Activated T-helper 17 cell treated with anti-CD3 and anti-CD28 coated beads, Interleukin-2, amount 50 U/mL, for 72 hours (primary cell): ENCODE results near the gene KIAA0753. TPM values are rescaled to one million over a fixed set of nuclear protein-coding genes. Genes with fewer than 3 reads are reported as not detected.
"Not testable (repeated sequence)": the region's sequence is repeated elsewhere in the genome, so short reads cannot be mapped to it uniquely, and the experiment has no call there.

Experiments used
- ATAC-seq: fragments of 150-1000 bp; cut with Tn5 transposase; replicated peaks from 2 replicates; pipeline ENCODE4 v1.10.0; 2021; ENCODE audit warnings: mild to moderate bottlenecking, moderate library complexity
- H3K27ac Mint-ChIP-seq: one replicate; pipeline ENCODE4 v1.8.0; 2022; ENCODE audit warnings: mixed read lengths
- H3K27me3 Mint-ChIP-seq: one replicate; pipeline ENCODE4 v1.8.0; 2022; ENCODE audit warnings: mixed read lengths
- H3K36me3 Mint-ChIP-seq: one replicate; pipeline ENCODE4 v1.8.0; 2022; ENCODE audit warnings: low read depth, mild to moderate bottlenecking, mixed read lengths
- H3K4me1 Mint-ChIP-seq: one replicate; pipeline ENCODE4 v1.8.0; 2022; ENCODE audit warnings: mixed read lengths
- H3K4me3 Mint-ChIP-seq: one replicate; pipeline ENCODE4 v1.8.0; 2022; ENCODE audit warnings: mild to moderate bottlenecking, mixed read lengths
- H3K9me3 Mint-ChIP-seq: one replicate; pipeline ENCODE4 v1.8.0; 2022; ENCODE audit warnings: mixed read lengths
- total RNA-seq, 2 donors: library from RNA; stranded (reverse); gene quantifications; one replicate each; pipeline ENCODE4 v1.2.3, GENCODE V29; 2022

The KIAA0753 gene
- total RNA-seq, 2 donors from 2014 or later: 17.6 to 24.2 TPM

DNA sequence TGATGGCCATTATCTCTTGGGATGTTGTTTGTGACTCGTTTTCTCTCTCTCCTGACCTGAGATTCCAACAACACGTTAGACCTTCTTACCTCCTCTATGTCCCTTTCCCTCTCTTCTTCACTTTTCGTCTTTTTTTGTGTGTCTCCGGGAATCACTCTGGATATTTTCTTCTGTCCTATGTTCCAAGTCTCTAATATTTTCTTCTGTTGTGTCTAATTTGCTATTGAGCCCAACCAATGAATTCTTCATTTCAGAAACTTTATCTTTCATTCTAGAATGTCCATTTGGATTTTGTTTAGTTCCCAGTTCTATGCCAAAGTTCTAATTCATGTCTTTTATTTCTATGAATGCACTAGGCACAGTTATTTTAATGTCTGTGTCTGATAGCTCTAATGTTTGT, 57.1 kb downstream of the KIAA0753 start:
- H3K9me3 Mint-ChIP-seq: no peaks in the 10 kb centered on the region
- H3K36me3 Mint-ChIP-seq: peaks cover 86% of the 10 kb centered on the region
- H3K27me3 Mint-ChIP-seq: no peaks in the 10 kb centered on the region
- no peaks in the 10 kb centered on the region for H3K4me1 Mint-ChIP-seq
- H3K4me3 Mint-ChIP-seq: no peak overlapping the region
- H3K27ac Mint-ChIP-seq: no peak overlapping the region
- ATAC-seq: no peak

DNA sequence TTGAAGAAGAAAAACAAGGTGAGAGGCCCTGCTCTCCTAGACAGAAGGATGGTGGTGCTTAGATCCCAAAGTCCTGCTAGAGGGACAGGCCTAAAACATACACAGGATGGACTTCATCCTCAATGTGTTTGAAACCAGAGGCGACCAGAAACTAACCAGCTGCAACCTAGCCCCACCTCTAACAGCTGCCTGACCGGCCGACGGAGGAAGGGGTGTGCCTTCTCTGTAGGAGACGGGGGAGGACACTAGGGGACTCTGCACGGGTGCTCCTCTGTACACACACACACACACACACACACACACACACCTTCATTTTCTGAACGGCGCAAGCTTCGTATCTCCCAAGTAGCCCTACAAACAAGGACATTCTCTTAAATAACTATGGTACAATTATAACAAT, 59.9 kb downstream of the KIAA0753 start:
- H3K27me3 Mint-ChIP-seq: no peaks in the 10 kb centered on the region
- H3K4me1 Mint-ChIP-seq: peaks cover 5% of the 10 kb centered on the region
- H3K4me3 Mint-ChIP-seq: no peak overlapping the region
- peaks cover 82% of the 10 kb centered on the region for H3K36me3 Mint-ChIP-seq
- no peaks in the 10 kb centered on the region for H3K9me3 Mint-ChIP-seq
- no peak overlapping the region for H3K27ac Mint-ChIP-seq
- no peak for ATAC-seq

DNA sequence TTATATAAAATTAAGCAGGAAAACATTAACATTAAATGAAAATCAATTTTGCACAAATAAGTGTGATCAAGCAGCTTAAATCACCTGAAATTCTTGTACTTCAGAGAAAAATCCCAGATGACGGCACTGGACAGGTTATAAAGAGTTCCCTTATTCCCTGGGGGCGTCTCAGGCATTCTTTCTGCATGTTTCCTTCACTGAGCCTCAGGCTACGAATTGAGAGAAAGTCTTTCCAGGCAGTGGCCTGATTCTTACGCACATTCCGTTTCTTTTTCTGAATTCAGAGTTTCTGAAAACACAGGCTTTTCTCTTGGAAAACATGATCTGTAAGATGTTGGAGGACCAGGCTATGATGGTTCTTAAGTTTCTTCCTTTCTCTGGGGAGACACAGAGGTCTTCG, 62.0 kb downstream of the KIAA0753 start:
- H3K36me3 Mint-ChIP-seq: peaks cover 63% of the 10 kb centered on the region
- no peaks in the 10 kb centered on the region for H3K27me3 Mint-ChIP-seq
- no peak overlapping the region for H3K27ac Mint-ChIP-seq
- H3K4me3 Mint-ChIP-seq: no peak overlapping the region
- H3K4me1 Mint-ChIP-seq: peaks cover 13% of the 10 kb centered on the region
- no peak for ATAC-seq
- H3K9me3 Mint-ChIP-seq: no peaks in the 10 kb centered on the region

DNA sequence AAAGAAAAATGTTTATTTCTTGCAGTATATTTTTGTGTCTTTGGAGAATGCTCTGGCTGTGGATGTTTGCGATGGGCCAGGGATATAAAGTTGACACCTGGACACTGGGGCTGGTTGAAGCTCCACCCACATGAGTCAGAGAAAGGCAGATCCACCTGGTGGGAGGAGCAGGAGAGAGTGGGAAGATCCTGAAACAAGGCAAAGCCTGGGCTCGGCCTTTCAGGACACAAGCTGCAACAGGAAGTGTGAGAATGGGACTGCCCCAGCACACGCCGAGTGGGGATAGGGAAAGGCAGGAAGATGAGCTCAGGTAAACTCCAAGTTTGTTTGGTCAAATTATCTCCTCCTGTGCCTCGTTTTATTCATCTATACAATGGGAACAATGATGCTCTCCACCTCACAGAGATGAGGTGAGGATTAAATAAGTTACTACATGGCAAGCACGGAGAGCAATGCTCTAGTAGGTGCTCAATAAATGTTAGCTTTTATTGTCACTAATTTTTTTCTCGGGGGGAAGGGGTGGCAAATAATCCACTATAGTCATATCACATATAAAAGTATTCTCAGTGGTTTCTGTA, 62.7 kb downstream of the KIAA0753 start:
- H3K4me1 Mint-ChIP-seq: peaks cover 13% of the 10 kb centered on the region
- no peaks in the 10 kb centered on the region for H3K27me3 Mint-ChIP-seq
- peaks cover 56% of the 10 kb centered on the region for H3K36me3 Mint-ChIP-seq
- ATAC-seq: no peak
- H3K9me3 Mint-ChIP-seq: no peaks in the 10 kb centered on the region
- no peak overlapping the region for H3K4me3 Mint-ChIP-seq
- H3K27ac Mint-ChIP-seq: no peak overlapping the region

DNA sequence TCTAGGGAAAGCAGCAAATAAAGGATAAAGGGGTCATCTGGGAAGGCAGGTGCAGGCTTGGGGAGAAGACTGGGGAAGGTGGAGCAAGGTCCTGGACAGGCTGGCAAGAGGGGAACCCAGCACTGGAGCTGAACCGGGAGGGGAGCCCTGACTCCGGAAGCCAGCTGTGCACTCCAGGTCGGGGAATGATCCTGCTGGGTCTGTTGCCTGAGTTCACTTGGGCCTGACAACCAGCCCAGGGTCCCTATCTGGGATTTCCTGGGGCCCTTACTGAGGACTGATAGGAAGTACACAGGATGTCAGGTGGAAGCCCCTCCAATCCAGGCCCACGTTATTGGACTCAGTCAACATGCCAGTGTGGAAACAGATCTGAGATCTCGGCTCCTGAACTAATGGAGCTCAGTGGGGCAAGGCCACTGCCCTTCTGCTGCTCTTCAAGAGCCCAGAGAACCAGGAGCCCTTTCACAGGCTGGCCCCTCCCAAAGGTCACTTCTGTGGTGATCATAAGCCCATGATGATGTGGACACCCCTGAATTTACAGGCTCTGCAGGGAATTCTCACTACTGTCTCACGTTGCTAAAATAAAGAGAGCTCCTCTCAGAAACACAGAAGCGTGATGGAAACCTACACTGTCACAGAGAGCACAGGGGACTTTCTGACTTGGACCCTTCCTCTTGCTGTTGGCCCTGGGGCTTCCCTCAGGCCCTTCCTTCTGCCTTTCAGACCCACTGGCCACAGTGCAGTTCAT, 64.3 kb downstream of the KIAA0753 start:
- H3K27me3 Mint-ChIP-seq: no peaks in the 10 kb centered on the region
- ATAC-seq: no peak
- H3K4me1 Mint-ChIP-seq: peaks cover 13% of the 10 kb centered on the region
- peak overlapping the region; percentile 36 for H3K4me3 Mint-ChIP-seq
- peaks cover 43% of the 10 kb centered on the region for H3K36me3 Mint-ChIP-seq
- peak overlapping the region; percentile 75 for H3K27ac Mint-ChIP-seq
- no peaks in the 10 kb centered on the region for H3K9me3 Mint-ChIP-seq

DNA sequence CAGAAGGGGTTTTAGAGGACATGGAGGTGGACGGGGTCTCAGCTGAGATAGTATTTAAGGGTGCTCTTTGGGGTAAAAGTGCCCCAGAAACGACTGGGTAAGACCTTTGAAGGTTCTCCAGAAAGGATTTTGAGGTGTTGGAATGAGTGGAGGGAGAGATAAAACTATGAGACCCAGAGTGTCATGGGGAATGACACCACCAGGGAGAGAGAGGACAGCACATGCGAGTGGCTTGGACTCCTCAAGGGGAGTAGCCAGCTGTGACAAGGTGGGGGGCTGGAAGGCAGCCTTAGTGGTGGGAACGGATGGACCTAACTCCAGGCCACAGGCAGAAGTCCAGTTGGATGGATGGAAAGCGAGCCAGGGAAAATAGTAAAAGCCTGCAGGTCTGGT, 64.9 kb downstream of the KIAA0753 start:
- H3K4me3 Mint-ChIP-seq: peak overlapping the region; percentile 36

DNA sequence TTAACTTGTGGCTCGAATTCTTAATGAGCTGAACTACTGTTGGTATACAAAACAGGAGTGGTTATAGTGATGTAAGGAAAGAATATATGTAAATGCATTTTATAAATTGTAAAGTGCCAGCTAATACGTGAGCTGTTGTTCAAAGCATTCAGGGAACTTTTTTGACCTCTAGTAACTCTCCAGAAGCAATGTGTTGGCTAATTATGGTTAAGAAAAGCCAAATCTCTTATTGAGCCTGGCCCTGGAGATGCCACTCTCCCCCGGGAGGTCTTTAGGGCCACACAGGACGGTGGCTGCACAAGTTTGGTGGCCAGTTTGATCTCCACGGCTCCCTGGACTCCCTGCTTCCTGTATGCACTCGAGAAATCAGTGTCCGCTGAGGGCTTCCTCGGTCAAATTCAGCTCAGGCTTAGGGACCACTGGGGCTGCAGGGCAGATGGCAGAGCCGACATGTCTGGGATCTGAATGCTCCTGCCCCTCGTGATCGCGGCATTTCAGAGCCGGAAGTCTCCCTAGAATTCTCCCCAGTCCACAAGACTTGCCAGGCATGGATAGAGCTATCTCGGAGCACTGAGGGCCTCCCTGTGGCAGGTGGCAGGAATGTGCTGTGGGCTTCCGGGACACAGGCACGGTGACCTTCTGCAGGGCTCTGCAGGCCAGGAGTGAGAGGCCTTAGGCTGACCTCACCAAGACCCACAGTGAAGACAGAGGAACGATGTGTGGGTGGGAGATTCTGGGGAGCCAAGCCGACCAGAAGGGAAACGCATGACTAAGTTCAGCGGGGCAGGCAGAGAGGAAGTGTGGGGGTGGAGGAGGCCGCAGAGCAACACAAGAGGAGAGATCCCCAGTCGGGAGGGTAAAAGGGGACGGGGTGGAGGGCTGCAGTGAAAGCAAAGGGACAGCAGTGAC, 65.6 kb downstream of the KIAA0753 start:
- H3K4me3 Mint-ChIP-seq: peak overlapping the region; percentile 36
- peak; percentile 96 for ATAC-seq
- H3K9me3 Mint-ChIP-seq: no peaks in the 10 kb centered on the region
- peaks cover 13% of the 10 kb centered on the region for H3K4me1 Mint-ChIP-seq
- H3K27me3 Mint-ChIP-seq: no peaks in the 10 kb centered on the region
- H3K36me3 Mint-ChIP-seq: peaks cover 40% of the 10 kb centered on the region
- H3K27ac Mint-ChIP-seq: peak overlapping the region; percentile 75

More for the DNA sequence above, 64.9 kb downstream of the KIAA0753 start:
- Mint-ChIP-seq H3K27me3 (no peaks in the 10 kb centered on the region), H3K9me3 (no peaks in the 10 kb centered on the region), H3K27ac (peak overlapping the region; percentile 75), H3K36me3 (peaks cover 40% of the 10 kb centered on the region), H3K4me1 (peaks cover 13% of the 10 kb centered on the region)
- ATAC-seq: peak; percentile 54

DNA sequence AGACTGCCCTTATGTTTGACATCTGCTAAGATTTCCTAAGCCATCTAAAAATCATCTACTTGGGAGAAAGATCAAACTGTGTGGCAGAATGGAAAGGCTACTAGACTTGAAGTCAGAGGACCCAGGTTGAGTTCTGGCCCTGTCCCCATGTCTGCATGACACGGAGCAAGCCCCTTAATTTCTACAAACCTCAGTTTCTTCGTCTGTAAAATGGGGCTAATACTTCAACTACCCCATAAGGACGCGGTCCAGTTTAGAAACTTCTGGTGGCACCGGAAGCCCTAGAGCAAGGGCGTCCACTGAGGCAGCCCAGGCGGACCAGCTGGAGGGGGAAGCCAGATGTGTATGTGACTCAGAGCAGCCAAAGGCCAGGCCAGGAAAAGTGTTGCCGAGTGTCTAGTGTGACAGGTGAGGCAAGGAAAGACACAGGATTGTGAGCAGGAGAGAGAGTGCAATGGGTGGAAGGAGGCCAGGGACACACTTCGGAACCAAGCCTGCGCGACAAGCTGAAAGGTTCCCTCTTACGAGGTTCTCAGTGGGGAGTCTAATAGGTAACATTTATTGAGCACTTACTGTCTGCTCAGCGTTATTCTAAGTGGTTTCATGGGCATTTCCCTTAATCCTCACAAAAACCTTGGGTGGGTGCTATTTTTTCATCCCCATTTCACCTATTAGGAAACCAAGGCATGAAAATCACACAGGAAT, 66.4 kb downstream of the KIAA0753 start:
- Mint-ChIP-seq H3K27me3 (no peaks in the 10 kb centered on the region), H3K36me3 (peaks cover 33% of the 10 kb centered on the region), H3K4me3 (no peak overlapping the region), H3K9me3 (no peaks in the 10 kb centered on the region), H3K27ac (no peak overlapping the region), H3K4me1 (peaks cover 13% of the 10 kb centered on the region)
- ATAC-seq: no peak

DNA sequence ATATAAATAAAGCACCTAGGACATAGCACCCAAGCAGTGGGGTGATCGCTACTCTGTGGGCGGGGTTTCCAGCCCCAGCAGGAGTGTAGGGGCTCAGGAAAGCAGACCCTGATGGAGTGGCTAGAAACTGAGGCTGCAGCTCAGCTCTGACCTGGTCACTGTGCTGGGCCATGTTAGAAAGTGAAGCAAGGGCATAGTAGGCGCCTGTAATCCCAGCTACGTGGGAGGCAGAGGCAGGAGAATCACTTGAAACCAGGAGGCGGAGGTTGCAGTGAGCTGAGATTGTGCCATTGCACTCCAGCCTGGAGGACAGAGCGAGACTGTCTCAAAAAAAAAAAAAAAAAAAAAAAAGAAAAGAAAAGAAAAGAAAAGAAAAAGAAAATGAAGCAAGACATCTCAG, 67.0 kb downstream of the KIAA0753 start:
- H3K4me3 Mint-ChIP-seq, H3K27ac Mint-ChIP-seq, ATAC-seq, H3K9me3 Mint-ChIP-seq, H3K27me3 Mint-ChIP-seq: not testable (repeated sequence)
- Mint-ChIP-seq H3K36me3 (peaks cover 27% of the 10 kb centered on the region), H3K4me1 (peaks cover 13% of the 10 kb centered on the region)

DNA sequence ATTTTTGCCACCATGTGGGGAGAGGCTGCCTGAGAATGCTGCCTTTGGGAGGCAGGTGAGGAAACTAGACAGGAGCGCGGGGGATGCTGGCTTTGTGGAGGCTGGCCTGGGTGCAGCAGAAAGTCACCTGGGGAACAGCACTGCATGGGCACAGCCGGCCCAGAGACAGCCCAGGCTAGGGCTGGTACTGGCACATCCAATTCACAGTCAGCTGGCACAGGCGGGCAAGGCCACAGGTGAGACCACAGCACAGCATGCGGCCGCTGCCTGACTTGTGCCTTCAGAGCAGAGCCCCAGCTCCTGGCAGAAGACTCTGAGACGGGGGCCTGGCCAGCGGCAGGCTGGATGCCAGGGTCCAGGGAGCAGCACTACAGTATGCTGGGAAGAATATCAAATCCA, 67.5 kb downstream of the KIAA0753 start:
- H3K27ac Mint-ChIP-seq: no peak overlapping the region
- no peak for ATAC-seq
- H3K4me3 Mint-ChIP-seq: no peak overlapping the region
- peaks cover 13% of the 10 kb centered on the region for H3K4me1 Mint-ChIP-seq
- H3K9me3 Mint-ChIP-seq: no peaks in the 10 kb centered on the region
- peaks cover 1% of the 10 kb centered on the region for H3K27me3 Mint-ChIP-seq
- peaks cover 23% of the 10 kb centered on the region for H3K36me3 Mint-ChIP-seq

DNA sequence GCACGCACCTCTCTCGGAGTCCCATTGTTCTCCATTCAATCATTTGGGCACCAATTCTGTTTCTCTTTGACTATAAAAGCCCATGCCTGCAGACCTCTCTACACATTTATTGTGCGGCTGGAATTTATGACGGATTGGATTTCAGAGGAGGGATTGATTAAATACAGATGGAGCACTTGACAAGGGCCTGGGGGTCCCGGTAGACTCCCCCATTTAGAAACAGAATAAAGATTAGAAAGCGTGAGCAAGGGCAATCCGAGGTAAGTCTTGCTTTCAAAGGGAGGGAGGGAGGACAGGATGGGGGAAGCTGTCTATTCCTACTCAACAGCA, 69.1 kb downstream of the KIAA0753 start:
- H3K27ac Mint-ChIP-seq: no peak overlapping the region
- peaks cover 13% of the 10 kb centered on the region for H3K4me1 Mint-ChIP-seq
- no peak overlapping the region for H3K4me3 Mint-ChIP-seq
- H3K9me3 Mint-ChIP-seq: no peaks in the 10 kb centered on the region
- peaks cover 3% of the 10 kb centered on the region for H3K27me3 Mint-ChIP-seq
- peaks cover 8% of the 10 kb centered on the region for H3K36me3 Mint-ChIP-seq
- no peak for ATAC-seq

DNA sequence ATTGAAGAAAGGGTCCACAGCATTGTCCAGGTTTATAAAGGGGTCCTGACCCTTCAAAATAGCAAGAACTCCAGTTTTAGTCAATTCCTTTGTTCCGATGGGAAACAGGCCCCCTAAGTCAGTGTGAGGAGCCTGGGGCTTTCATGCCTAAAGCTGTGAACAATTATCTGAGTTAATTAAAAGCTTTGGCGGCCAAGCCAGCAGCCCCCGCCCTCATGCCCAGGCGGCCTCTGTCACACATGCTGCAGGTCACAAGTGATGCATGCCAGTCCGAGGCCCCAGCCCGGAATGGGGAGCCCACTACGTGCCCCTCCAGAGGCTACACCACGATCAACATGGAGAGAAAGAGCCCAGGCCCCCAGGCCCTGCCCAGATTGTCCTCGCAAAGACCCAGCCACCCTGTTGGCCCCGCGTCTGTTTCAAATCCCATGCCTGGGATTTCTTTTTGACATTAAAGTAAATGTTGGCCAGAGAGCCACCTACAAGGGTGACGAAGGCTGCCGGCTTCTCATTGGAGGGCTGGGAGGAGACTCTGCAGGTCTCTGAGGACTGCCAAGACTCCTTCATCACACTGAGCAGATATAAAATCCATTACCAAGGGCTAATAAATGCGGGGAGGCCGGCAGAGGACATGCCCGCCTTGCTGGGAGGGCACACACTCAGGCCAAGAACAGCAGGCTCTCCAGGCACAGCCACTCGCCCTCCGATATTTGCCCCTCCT, 69.6 kb downstream of the KIAA0753 start:
- Mint-ChIP-seq H3K4me3 (no peak overlapping the region), H3K9me3 (no peaks in the 10 kb centered on the region), H3K4me1 (peaks cover 10% of the 10 kb centered on the region), H3K27ac (no peak overlapping the region), H3K27me3 (peaks cover 3% of the 10 kb centered on the region), H3K36me3 (peaks cover 6% of the 10 kb centered on the region)
- ATAC-seq: no peak

DNA sequence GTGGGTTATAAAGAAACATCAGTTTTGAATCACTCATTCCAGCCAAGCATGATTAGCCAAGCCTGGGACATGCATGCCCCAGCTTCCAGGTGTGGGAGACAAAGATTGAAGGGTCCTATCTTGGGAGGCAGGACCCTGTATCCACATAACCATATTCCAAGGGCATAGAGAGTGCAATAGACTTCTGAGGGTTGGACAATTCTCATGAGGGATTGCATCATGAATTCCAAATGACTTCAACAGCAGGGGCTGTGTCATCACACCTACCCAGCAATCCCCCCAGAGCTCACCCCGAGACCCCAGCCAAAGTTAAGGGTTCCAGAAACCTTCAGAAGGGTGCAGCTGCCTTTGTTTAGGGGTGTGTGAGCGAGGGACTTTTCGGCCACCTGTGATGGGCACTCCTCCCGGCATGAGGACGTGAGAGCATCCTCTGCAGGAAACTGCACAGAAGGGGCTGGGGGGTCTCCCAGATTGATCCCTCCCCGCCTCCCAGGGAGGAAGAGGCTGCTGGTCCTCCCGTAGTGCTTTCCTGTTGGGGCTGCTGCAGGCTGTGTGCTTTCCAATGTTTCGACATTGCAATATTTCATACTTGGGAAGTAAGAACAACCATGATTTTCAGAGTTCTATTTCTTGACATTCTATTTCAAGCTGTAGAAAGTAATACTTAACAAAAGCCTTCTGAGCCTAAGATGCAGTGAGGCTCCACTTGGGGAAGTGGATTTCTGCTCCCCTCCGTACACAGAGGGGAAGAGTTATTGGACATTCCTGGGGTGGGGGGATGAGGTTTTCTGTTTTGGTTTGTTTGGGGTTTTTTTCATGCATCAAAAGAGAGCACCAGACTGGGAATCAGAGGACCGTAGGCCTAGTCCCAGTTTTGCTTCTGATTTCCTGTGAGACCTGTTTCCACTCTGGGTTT, 70.9 kb downstream of the KIAA0753 start:
- Mint-ChIP-seq H3K4me3 (no peak overlapping the region), H3K4me1 (no peaks in the 10 kb centered on the region), H3K9me3 (no peaks in the 10 kb centered on the region), H3K27me3 (peaks cover 6% of the 10 kb centered on the region), H3K27ac (no peak overlapping the region), H3K36me3 (no peaks in the 10 kb centered on the region)
- ATAC-seq: no peak
